Gastroesophageal sphincter (tissue), 4 donors: Measurements from ENCODE around the gene STN1. TPM values are rescaled to one million over a fixed set of nuclear protein-coding genes. Genes with fewer than 3 reads are reported as not detected.

Source experiments
- ATAC-seq: fragments of 150-250 bp; one replicate; pipeline ENCODE4 v1.9.1; 2016; ENCODE audit warnings: mild to moderate bottlenecking, moderate library complexity
- H3K27ac ChIP-seq, 4 donors: fragments of 200-600 bp; sonication (generic) in 3 of 4; 1 replicate in 3 of 4; 2 replicates in 1 of 4; pipeline ENCODE4 v1.5.1; 2016 to 2019
- H3K27me3 ChIP-seq: fragments of 200-600 bp; sonication (generic); one replicate; pipeline ENCODE4 v1.5.1; 2019
- H3K36me3 ChIP-seq, 2 donors: fragments of 200-600 bp; sonication (generic); one replicate each; pipeline ENCODE4 v1.5.1; 2019; ENCODE audit warnings: control low read depth in 1 of 2
- H3K4me1 ChIP-seq, 3 donors: fragments of 200-600 bp; sonication (generic); 1 replicate in 2 of 3; 2 replicates in 1 of 3; pipeline ENCODE4 v1.5.1; 2016 to 2019; ENCODE audit warnings: control low read depth in 2 of 3
- H3K4me3 ChIP-seq, 2 donors: fragments of 200-600 bp; sonication (generic); one replicate each; pipeline ENCODE4 v1.5.1; 2019; ENCODE audit warnings: mild to moderate bottlenecking in 1 of 2, moderate library complexity in 1 of 2
- H3K9me3 ChIP-seq, 3 donors: fragments of 200-600 bp; sonication (generic); one replicate each; pipeline ENCODE4 v1.5.1; 2017 to 2019; ENCODE audit warnings: control low read depth in 2 of 3
- CTCF ChIP-seq, 4 experiments: fragments of 200-600 bp in 2 of 4; fragments of 450-650 bp in 2 of 4; sonication (generic) in 1 of 4; IDR thresholded peaks; one replicate each; pipeline ENCODE4 v1.5.1; 2017 to 2019; ENCODE audit warnings: antibody characterized with exemption in 4 of 4, mild to moderate bottlenecking in 2 of 4, moderate library complexity in 2 of 4
- EP300 ChIP-seq: sonication (generic); formaldehyde crosslinking; IDR thresholded peaks from one replicate; pipeline ENCODE4 v1.6.1; 2017; ENCODE audit warnings: antibody characterized with exemption, mild to moderate bottlenecking
- POLR2A ChIP-seq, 2 donors: fragments of 450-650 bp; IDR thresholded peaks; one replicate each; pipeline ENCODE4 v1.6.1; 2017; ENCODE audit warnings: antibody characterized with exemption in 2 of 2, mild to moderate bottlenecking in 2 of 2, moderate library complexity in 1 of 2
- POLR2AphosphoS5 ChIP-seq: sonication (generic); formaldehyde crosslinking; IDR thresholded peaks from one replicate; pipeline ENCODE4 v1.6.1; 2017; ENCODE audit warnings: antibody characterized with exemption
- whole genome bisulfite sequencing, 2 donors: methylation state at CpG; one replicate each; pipeline ENCODE4 v1.1.5; 2018; ENCODE audit warnings: low coverage in 1 of 2; 5-methylcytosine and 5-hydroxymethylcytosine counted together
- total RNA-seq, 4 donors: library from RNA; depleted of rRNA; stranded (reverse); fragments of >200 nt; gene quantifications; one replicate each; pipeline ENCODE4 v1.1.0, GENCODE V29; 2016

Gene STN1
- total RNA-seq, 4 donors from 2014 or later = 17.1 to 31.6 (median 29.6) TPM

- H3K4me3 ChIP-seq = no peak overlapping the region
- peaks cover 15 to 60% (median 18%) of the 10 kb centered on the region in 3 donors for H3K4me1 ChIP-seq
- H3K27ac ChIP-seq = peak overlapping the region in 3 of 4 donors; percentile 37 to 49 (median 43)
- peaks cover 0 to 44% of the 10 kb centered on the region in 2 donors for H3K36me3 ChIP-seq
- WGBS, 2 donors = 40 to 83% methylated on average over 1 to 4 of the region's 4 CpGs
- no peaks in the 10 kb centered on the region for H3K9me3 ChIP-seq
- TF ChIP-seq EP300 = no peak
- TF ChIP-seq POLR2AphosphoS5 = no peak
- no peak for TF ChIP-seq CTCF (IDR thresholded peaks at IDR 0.05)
- no peak for TF ChIP-seq POLR2A (IDR thresholded peaks at IDR 0.05)
- ATAC-seq = no peak
- no peaks in the 10 kb centered on the region for H3K27me3 ChIP-seq
These were observed 27.8 kb downstream of the STN1 start for GRCh38 chr10:103890194-103890658.

- peaks cover 14 to 50% (median 21%) of the 10 kb centered on the region in 3 donors for H3K4me1 ChIP-seq
- no peak overlapping the region for H3K4me3 ChIP-seq
- peak overlapping the region; percentile 74 to 77 (median 75) for H3K27ac ChIP-seq
- H3K27me3 ChIP-seq = no peaks in the 10 kb centered on the region
- TF ChIP-seq EP300 (no peak), POLR2A (IDR thresholded peaks at IDR 0.05) (no peak), CTCF (IDR thresholded peaks at IDR 0.05) (no peak), POLR2AphosphoS5 (no peak)
- 42 to 71% methylated on average over 2 of the region's 2 CpGs for WGBS, 2 donors
- ATAC-seq = no peak
- peaks cover 0 to 44% of the 10 kb centered on the region in 2 donors for H3K36me3 ChIP-seq
- H3K9me3 ChIP-seq = no peaks in the 10 kb centered on the region
These were observed 28.8 kb downstream of the STN1 start for GRCh38 chr10:103889121-103889720.

- TF ChIP-seq CTCF (IDR thresholded peaks at IDR 0.05) (peak; percentile 83 to 97 (median 90)), EP300 (no peak), POLR2AphosphoS5 (peak; percentile 64), POLR2A (IDR thresholded peaks at IDR 0.05) (no peak)
- Histone ChIP-seq H3K27me3 (no peaks in the 10 kb centered on the region), H3K9me3 (no peaks in the 10 kb centered on the region), H3K27ac (peak overlapping the region; percentile 74 to 77 (median 75)), H3K4me3 (no peak overlapping the region), H3K36me3 (peaks cover 0 to 44% of the 10 kb centered on the region in 2 donors), H3K4me1 (peaks cover 10 to 41% (median 21%) of the 10 kb centered on the region in 3 donors)
- peak; percentile 77 for ATAC-seq
- WGBS, 2 donors = 3 to 7% methylated on average over 4 to 6 of the region's 6 CpGs
These were observed 29.7 kb downstream of the STN1 start for GRCh38 chr10:103888113-103888841.

GRCh38 chr10:103885617-103886016 lies 32.4 kb downstream of the STN1 start:
- H3K27ac ChIP-seq = peak overlapping the region in 3 of 4 donors; percentile 13 to 77 (median 13)
- H3K4me1 ChIP-seq = peaks cover 10 to 46% (median 21%) of the 10 kb centered on the region in 3 donors
- H3K36me3 ChIP-seq = peaks cover 0 to 46% of the 10 kb centered on the region in 2 donors
- TF ChIP-seq EP300 (no peak), CTCF (IDR thresholded peaks at IDR 0.05) (no peak), POLR2AphosphoS5 (no peak), POLR2A (IDR thresholded peaks at IDR 0.05) (no peak)
- 57 to 79% methylated on average over 6 of the region's 6 CpGs for WGBS, 2 donors
- no peaks in the 10 kb centered on the region for H3K27me3 ChIP-seq
- no peaks in the 10 kb centered on the region for H3K9me3 ChIP-seq
- no peak overlapping the region for H3K4me3 ChIP-seq
- peak; percentile 50 for ATAC-seq
